Nephron progenitor cell (in vitro differentiated cells): ENCODE measurements around the gene ATP7B.

Experiments
- DNase-seq: peaks from one replicate; pipeline ENCODE4 v3.0.0; 2021
- H3K27ac Mint-ChIP-seq: 2 replicates; pipeline ENCODE4 v1.8.0; 2021; ENCODE audit warnings: mild to moderate bottlenecking, moderate library complexity, mixed read lengths
- H3K27me3 Mint-ChIP-seq: 2 replicates; pipeline ENCODE4 v1.8.0; 2021; ENCODE audit warnings: mild to moderate bottlenecking, low read depth, mixed read lengths; ENCODE audit not compliant: poor library complexity
- H3K36me3 Mint-ChIP-seq: 2 replicates; pipeline ENCODE4 v1.8.0; 2021; ENCODE audit warnings: low read depth, mixed read lengths
- H3K4me1 Mint-ChIP-seq: 2 replicates; pipeline ENCODE4 v1.8.0; 2021; ENCODE audit warnings: mixed read lengths
- H3K4me3 Mint-ChIP-seq: 2 replicates; pipeline ENCODE4 v1.8.0; 2021; ENCODE audit warnings: mild to moderate bottlenecking, moderate library complexity, mixed read lengths
- H3K9me3 Mint-ChIP-seq: 2 replicates; pipeline ENCODE4 v1.8.0; 2021; ENCODE audit warnings: mild to moderate bottlenecking, moderate library complexity, mixed read lengths
- TF ChIP-seq, protein P1 (sequence below): fragments of 200-600 bp; sonication (generic); IDR thresholded peaks from 2 replicates; pipeline ENCODE4 v1.5.0; 2021; ENCODE audit warnings: antibody characterized with exemption

ATP7B gene

DNA sequence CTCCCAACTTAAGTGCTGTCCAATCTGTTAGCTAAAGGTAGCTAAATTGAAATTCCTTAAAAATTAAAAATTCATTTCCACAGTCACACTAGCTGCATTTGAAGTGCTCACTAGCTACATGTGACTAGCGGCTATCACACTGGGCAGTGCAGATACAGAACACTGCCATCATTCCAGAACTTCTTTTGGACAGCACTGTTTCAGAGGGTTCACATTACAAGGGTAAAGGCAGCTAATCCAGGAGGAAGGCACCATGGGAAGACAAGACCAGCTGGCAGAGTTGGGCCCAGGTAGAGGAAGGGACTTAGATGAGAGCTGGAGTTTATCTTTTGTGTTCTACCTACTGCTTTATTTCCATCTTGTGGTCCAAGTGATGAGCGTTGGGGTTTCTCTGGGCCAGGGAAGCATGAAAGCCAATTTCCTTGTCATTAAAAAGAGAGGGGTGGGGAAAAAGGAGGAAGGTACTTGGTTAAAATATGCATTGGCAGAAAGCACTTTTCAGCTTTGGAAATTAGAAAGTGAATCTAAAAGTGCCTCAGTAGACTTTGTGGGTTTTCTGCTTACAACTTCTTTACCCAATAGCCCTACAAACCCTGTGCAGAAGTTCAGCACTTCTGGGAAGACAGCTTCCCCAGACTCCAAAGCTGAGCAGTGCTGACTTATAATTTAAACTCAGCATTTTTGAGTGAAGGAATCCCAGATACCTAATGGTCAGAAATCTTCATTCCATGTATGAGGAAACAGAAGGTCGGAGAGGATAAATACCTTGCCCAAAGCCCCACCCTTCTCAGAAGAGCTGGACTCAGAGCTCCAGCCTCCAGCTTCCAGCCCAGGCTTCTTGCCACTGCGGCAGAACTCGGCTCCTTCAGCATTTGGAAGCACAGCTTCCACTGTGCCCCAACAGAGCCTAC lies 49.5 kb downstream of the ATP7B start:
- peaks cover 6% of the 10 kb centered on the region for H3K4me1 Mint-ChIP-seq
- no peaks in the 10 kb centered on the region for H3K9me3 Mint-ChIP-seq
- TF ChIP-seq, protein P1, sequence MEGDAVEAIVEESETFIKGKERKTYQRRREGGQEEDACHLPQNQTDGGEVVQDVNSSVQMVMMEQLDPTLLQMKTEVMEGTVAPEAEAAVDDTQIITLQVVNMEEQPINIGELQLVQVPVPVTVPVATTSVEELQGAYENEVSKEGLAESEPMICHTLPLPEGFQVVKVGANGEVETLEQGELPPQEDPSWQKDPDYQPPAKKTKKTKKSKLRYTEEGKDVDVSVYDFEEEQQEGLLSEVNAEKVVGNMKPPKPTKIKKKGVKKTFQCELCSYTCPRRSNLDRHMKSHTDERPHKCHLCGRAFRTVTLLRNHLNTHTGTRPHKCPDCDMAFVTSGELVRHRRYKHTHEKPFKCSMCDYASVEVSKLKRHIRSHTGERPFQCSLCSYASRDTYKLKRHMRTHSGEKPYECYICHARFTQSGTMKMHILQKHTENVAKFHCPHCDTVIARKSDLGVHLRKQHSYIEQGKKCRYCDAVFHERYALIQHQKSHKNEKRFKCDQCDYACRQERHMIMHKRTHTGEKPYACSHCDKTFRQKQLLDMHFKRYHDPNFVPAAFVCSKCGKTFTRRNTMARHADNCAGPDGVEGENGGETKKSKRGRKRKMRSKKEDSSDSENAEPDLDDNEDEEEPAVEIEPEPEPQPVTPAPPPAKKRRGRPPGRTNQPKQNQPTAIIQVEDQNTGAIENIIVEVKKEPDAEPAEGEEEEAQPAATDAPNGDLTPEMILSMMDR = no peak
- no peak overlapping the region for H3K27ac Mint-ChIP-seq
- no peak overlapping the region for H3K4me3 Mint-ChIP-seq
- peaks cover 10% of the 10 kb centered on the region for H3K27me3 Mint-ChIP-seq
- no peak for DNase-seq
- peaks cover 4% of the 10 kb centered on the region for H3K36me3 Mint-ChIP-seq

DNA sequence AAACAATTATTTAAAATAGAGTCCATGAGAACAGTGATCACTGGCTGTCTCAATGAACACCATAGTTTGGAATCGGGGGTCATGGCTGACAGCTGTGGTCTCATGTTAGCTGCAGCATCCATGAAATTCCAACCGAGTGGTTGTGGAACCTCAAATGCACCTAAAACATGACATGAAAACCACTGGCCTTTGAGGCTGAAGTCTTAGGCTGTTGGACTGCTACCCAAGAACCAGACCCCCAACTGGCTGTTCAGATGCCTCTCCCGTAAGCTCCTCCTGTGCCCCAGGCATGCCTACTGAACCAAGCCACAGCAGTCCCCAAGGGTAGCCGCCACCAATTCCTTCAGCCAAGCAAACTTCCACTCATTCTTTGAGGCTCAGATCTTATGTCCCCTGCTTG lies 50.5 kb downstream of the ATP7B start:
- Mint-ChIP-seq H3K36me3 (no peaks in the 10 kb centered on the region), H3K27ac (no peak overlapping the region), H3K27me3 (peaks cover 10% of the 10 kb centered on the region), H3K9me3 (no peaks in the 10 kb centered on the region), H3K4me1 (peaks cover 6% of the 10 kb centered on the region), H3K4me3 (no peak overlapping the region)
- no peak for DNase-seq
- TF ChIP-seq, protein P1 = no peak

DNA sequence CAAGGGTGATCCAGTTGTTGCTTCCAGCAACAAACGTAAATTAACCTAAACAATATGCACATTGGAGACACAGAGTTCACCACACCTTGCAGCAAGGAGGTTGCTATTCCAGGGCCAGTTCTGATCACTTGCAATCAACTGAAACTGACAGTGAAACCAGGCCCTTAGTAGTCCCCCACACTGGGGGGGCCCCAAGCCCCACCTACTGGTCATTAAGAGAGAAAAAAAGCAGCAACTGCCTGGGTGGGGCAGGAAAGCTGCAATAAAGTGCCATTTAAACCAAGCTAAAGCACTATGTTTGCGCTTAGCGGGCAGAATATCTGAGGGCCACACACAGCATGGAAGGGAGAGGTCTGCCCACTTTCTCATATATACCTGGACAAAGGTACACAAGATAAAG lies 51.5 kb downstream of the ATP7B start:
- H3K4me1 Mint-ChIP-seq = peaks cover 6% of the 10 kb centered on the region
- H3K27me3 Mint-ChIP-seq = peaks cover 7% of the 10 kb centered on the region
- H3K27ac Mint-ChIP-seq = peak overlapping the region; percentile 40
- TF ChIP-seq, protein P1 = no peak
- DNase-seq = no peak
- no peaks in the 10 kb centered on the region for H3K36me3 Mint-ChIP-seq
- H3K4me3 Mint-ChIP-seq = no peak overlapping the region
- H3K9me3 Mint-ChIP-seq = no peaks in the 10 kb centered on the region

DNA sequence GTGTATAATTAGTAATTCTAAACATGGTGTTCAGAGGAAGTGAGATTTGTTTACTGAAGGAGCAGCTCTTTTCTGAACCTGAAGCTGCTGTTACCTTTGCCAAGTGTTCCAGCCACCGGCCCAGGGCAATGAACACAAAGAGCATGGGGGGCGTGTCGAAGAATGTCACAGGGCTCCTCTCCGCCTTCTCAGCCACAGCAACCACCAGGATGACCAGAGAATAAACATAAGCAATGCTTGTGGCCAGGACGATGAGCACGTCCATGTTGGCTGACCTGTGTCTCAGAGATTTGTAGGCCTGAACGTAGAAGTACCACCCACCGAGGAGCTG lies 53.1 kb downstream of the ATP7B start:
- Mint-ChIP-seq H3K4me1 (peaks cover 6% of the 10 kb centered on the region), H3K36me3 (no peaks in the 10 kb centered on the region), H3K9me3 (no peaks in the 10 kb centered on the region), H3K27me3 (peaks cover 4% of the 10 kb centered on the region), H3K27ac (no peak overlapping the region), H3K4me3 (no peak overlapping the region)
- no peak for DNase-seq
- TF ChIP-seq, protein P1 = no peak

DNA sequence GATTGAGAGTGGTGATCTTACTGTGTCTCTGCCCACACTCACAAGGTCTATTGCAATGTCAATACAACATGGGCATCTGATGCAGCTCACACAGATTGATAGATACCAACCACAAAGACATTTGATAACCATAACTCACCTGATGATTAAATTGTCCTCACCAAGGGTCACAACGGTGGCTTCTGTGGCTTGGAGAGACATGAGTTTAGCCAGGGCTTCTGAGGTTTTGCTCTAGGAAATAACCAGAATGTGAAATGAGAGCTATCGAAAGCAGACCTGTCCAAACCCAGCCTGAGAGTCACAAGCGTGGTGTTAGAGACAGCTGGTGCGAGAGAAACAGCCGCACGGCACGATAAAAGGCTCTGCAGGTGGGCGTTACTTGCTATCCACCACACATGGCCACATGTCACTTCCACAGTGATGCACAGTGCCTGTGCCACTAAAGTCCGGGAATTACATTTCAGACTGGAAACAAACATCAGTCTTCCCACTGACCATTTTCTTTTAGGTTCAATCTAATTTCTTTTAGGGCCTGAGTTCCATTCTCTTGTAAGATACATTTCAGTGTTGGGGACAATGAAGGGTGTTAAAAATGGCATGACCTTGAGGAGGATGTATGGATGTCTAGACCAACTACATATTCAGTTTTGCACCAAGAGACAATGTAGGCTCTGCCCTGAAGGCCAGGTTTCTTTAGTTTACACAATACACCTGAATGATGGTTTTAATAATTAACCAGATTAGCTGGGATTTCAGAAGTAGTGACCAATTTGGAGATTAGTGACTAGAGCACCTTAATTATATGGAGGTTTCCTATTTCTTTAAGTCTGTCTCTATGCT lies 53.7 kb downstream of the ATP7B start:
- Mint-ChIP-seq H3K4me1 (peaks cover 6% of the 10 kb centered on the region), H3K9me3 (no peaks in the 10 kb centered on the region), H3K27me3 (peaks cover 4% of the 10 kb centered on the region), H3K27ac (no peak overlapping the region), H3K4me3 (no peak overlapping the region), H3K36me3 (no peaks in the 10 kb centered on the region)
- DNase-seq = no peak
- TF ChIP-seq, protein P1 = no peak
